ENCODE measurements around the gene STUM.

The STUM gene

DNA sequence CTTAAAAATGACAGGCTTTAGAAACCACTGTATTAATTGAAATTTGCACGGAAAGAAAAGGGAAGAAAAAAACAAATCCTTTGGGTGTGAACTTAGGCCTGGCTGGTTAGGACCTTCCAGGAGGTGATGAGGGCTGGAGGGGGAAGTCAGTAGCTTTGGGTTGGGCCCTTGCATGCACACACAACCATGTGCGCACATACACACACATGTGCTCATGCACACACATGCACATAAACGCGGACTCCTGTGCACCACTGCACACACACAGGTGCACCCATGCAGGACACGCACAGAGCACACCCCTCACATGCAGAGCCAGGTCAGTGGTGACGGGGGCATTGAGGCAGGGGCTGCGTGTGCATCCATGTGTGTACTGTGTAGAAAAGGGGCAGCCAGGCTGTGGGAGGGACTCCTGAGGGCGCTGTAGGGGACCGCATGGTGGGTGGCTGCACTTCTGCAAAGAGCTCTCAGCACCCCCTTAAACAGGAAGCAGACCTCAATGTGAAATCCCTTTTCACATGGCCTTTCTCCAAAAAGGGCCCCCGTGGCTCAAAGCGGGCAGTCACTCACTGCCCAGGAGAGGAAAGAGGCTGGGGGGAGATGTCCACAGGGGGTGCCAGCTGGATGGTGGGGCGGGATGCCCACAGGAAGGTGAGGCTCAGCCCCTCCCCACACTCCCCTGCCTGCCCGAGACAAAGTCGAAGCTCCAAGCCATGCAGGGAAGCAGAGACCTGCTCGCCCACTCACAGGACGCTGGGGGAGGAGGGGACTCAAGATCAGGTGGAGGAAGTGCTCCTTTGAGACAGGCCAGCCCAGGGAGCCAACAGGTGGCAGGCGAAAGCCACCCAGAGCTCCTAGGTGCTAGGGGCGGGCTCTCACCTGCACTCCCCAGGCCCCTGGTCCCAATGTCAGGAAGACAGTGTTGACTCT, 95.3 kb downstream of the STUM start:
- no peak for DNase-seq (ENCODE audit: low read depth)
- TF ChIP-seq, protein P1, sequence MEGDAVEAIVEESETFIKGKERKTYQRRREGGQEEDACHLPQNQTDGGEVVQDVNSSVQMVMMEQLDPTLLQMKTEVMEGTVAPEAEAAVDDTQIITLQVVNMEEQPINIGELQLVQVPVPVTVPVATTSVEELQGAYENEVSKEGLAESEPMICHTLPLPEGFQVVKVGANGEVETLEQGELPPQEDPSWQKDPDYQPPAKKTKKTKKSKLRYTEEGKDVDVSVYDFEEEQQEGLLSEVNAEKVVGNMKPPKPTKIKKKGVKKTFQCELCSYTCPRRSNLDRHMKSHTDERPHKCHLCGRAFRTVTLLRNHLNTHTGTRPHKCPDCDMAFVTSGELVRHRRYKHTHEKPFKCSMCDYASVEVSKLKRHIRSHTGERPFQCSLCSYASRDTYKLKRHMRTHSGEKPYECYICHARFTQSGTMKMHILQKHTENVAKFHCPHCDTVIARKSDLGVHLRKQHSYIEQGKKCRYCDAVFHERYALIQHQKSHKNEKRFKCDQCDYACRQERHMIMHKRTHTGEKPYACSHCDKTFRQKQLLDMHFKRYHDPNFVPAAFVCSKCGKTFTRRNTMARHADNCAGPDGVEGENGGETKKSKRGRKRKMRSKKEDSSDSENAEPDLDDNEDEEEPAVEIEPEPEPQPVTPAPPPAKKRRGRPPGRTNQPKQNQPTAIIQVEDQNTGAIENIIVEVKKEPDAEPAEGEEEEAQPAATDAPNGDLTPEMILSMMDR (conservative IDR thresholded peaks at IDR 0.05; ENCODE audit: low read depth, low read length): no peak
- H3K4me3 ChIP-seq (ENCODE audit: low read length): no peak overlapping the region

DNA sequence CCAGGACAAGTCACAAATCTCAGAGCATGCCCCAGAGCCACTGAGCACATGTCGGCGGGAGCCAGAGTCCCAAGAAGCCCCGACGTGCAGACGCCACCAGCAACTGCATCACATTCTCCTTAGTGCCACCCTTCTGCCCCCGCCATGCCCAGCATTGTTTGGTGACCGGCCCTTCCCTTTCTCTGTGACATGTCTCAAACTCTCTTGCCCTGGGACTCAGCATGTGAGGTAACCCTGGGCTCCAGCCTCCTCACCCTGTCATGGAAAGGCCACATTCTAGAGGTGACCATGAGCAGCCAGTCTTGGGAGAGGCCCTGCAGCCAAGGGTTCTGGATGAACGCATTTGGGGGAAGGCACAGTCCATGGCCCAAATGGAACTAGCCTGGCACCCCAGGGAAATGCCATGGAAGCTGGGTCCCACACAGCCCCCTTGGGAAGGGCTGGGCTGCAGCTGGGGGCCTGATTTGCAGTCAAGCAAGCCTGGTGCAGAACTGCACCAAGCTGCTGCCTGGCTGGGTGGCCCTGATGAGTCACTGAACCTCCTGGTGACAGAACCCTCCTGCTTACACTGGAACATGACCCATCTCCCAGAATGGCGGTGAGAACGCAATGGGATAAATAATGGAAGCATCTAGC, 96.1 kb downstream of the STUM start:
- TF ChIP-seq, protein P1 (conservative IDR thresholded peaks at IDR 0.05; ENCODE audit: low read depth, low read length): no peak
- DNase-seq (ENCODE audit: low read depth): no peak
- H3K4me3 ChIP-seq (ENCODE audit: low read length): no peak overlapping the region

DNA sequence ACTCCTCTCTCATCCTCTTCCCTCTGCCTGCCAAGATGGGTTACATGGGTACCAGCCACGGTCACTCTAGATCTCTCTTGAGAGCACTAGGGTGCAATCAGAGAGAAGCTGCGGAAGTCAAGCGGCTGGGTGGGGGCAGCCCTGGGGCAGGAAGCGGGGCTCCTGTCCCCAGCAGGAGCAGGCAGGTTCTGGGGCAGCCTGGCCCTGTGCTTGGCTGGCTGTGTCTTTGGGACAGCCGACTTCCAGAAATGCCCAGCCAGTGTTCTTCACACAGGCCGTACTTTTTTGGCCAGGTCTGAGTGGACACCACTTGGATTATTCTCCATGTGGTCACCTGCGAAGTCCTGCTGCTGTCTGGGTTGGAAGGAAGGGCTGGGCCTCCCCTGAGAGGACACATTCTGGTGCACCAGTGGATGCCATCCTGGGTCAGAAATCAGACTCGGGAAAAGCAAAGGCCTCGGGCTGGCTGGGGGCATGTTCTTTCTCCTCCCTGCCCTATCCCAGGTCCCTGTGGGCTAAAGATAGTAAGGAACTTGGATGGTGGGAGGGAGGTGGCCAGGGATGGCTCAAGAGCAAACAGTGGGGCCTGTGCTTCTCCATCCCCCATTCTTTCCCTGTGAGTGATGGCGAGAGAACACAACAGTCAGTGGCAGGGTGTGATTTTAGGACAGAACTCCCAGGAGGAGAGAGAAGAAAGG, 96.9 kb downstream of the STUM start:
- TF ChIP-seq, protein P1 (conservative IDR thresholded peaks at IDR 0.05; ENCODE audit: low read depth, low read length): no peak
- no peak for DNase-seq (ENCODE audit: low read depth)
- H3K4me3 ChIP-seq (ENCODE audit: low read length): no peak overlapping the region

DNA sequence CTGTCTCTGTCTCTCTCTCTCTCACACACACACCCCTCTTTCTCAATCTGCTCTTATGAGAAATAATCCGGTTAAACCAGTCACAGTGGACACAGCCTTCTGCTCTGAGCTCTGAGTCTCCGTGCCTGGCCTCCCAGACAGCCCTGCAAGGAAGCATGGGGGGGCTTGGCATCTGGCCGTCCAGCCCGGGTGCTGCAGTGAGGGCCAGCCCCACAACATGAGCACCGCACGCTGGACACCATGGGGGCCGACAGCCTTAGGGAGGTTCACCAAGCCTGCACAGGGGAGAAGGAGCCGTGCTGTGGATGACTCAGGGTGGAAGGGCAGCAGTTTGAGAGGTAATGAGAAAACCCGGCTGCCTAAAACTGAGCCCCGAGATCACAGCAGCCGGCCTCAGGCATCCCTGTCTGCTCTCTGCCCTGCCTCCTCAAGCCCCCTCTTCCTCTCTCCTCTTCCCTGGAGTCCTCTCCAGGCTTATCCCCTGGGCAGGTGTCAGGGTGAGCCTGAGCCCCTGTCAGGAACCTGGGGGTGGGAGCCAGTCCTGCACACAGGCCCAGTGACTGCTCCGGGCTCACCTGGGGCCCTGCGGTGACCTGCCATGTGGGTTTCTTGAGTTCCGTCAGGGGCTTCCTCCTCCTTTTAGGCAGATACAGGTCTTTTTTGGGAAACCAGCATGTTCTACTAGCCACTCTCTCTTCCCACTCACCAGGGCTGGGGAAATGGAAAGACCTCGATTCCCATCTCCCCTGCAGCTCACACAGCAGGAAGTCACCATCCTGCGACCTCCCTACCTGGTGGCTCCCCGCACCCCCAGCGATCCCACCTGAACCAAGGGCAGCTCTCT, 97.7 kb downstream of the STUM start:
- no peak for DNase-seq (ENCODE audit: low read depth)
- H3K4me3 ChIP-seq (ENCODE audit: low read length): no peak overlapping the region
- TF ChIP-seq, protein P1 (conservative IDR thresholded peaks at IDR 0.05; ENCODE audit: low read depth, low read length): no peak

DNA sequence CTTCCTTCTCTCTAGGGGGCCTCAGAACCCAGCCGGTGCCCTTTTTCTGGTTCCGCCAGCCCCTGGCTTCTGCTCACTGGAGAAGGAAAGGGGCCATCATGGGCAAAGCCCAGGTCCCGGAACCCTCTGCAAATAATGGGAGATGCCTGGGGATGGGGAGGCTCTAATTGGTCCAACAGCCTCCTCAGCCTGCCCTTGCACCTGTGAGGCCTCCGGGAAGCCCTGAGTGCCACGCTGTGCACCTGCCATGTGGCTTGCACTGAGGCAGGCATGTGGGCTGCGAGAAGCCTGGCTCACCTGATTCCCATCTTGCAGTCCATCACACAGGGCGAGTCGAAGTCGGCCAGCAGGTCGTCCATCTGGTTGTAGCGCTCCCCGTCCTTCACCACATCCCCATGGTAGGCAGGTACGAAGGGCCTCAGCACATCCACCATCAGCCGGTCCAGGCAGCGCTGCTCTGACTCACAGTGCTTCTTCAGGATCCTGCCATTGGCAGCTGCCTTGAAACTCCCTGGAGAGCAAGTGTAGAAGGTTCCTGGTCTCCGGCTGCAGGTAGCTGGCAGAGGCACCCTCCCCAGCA, 98.4 kb downstream of the STUM start:
- DNase-seq (ENCODE audit: low read depth): no peak
- H3K4me3 ChIP-seq (ENCODE audit: low read length): no peak overlapping the region
- TF ChIP-seq, protein P1 (conservative IDR thresholded peaks at IDR 0.05; ENCODE audit: low read depth, low read length): no peak

DNA sequence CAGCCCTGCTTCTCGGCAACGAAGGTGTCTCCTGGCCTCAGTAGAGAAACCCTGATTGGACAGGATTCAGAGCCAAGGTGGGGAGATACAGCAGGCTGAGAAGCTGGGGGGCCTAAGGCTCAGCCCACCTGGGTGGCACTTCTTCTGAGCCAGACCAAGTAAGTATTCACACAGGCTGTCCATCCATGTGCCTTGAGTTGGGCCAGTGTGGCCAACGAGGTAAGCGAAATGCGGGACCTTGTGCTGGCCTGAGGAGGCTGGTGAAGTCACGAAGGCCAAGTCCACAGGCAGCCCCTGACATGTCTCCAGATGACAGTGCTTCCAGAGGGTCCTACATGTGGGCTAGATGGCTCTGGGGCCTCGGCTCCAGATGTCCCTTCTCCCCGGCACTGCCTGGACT, 99.2 kb downstream of the STUM start:
- no peak for DNase-seq (ENCODE audit: low read depth)
- TF ChIP-seq, protein P1 (conservative IDR thresholded peaks at IDR 0.05; ENCODE audit: low read depth, low read length): no peak
- no peak overlapping the region for H3K4me3 ChIP-seq (ENCODE audit: low read length)
